Astrocyte of the cerebellum (primary cell): ENCODE measurements around the gene SRD5A3.

Experiments used
- DNase-seq: peaks from one replicate; pipeline ENCODE4 v3.0.0-alpha.2; 2011; ENCODE audit warnings: low read depth
- H3K4me3 ChIP-seq: 2 replicates; pipeline ENCODE4 v1.5.1; 2011; ENCODE audit warnings: mild to moderate bottlenecking, low read depth, low read length, moderate library complexity
- in situ Hi-C: cut with HindIII; loops from 2 replicates; pipeline ENCODE4 v1.10.0; 2017; ENCODE audit warnings: low sequenced_read_pairs
- TF ChIP-seq, protein P1 (sequence below): IDR thresholded peaks from 2 replicates; pipeline ENCODE4 v1.5.1; 2012; ENCODE audit warnings: low read length, low read depth, moderate library complexity, mild to moderate bottlenecking; ENCODE audit errors: missing control alignments

SRD5A3 gene

GRCh38 chr4:55345980-55346850, at the start of gene SRD5A3:
TSS of gene SRD5A3 (plus strand) at chr4:55346242. CDS start at chr4:55346337, 95 bp downstream.
- DNase-seq = peak; percentile 15
- in situ Hi-C loops = no loop called here
- TF ChIP-seq, protein P1, sequence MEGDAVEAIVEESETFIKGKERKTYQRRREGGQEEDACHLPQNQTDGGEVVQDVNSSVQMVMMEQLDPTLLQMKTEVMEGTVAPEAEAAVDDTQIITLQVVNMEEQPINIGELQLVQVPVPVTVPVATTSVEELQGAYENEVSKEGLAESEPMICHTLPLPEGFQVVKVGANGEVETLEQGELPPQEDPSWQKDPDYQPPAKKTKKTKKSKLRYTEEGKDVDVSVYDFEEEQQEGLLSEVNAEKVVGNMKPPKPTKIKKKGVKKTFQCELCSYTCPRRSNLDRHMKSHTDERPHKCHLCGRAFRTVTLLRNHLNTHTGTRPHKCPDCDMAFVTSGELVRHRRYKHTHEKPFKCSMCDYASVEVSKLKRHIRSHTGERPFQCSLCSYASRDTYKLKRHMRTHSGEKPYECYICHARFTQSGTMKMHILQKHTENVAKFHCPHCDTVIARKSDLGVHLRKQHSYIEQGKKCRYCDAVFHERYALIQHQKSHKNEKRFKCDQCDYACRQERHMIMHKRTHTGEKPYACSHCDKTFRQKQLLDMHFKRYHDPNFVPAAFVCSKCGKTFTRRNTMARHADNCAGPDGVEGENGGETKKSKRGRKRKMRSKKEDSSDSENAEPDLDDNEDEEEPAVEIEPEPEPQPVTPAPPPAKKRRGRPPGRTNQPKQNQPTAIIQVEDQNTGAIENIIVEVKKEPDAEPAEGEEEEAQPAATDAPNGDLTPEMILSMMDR = peak; percentile 67
- peak within 1 kb of the TSS; percentile 62 for H3K4me3 ChIP-seq

GRCh38 chr4:55297346-55297745, 48.7 kb upstream of the SRD5A3 start:
- in situ Hi-C loops = no loop called here
- H3K4me3 ChIP-seq = no peak overlapping the region
- DNase-seq = no peak
- TF ChIP-seq, protein P1 = no peak

- in situ Hi-C loops = loop anchor here (25.0 kb wide), 1 partner anchor 291 kb away; no protein-coding TSS in a partner anchor
- TF ChIP-seq, protein P1 = no peak
- DNase-seq = no peak
- no peak overlapping the region for H3K4me3 ChIP-seq
These were observed 42.3 kb upstream of the SRD5A3 start for GRCh38 chr4:55303760-55304165.

DNA sequence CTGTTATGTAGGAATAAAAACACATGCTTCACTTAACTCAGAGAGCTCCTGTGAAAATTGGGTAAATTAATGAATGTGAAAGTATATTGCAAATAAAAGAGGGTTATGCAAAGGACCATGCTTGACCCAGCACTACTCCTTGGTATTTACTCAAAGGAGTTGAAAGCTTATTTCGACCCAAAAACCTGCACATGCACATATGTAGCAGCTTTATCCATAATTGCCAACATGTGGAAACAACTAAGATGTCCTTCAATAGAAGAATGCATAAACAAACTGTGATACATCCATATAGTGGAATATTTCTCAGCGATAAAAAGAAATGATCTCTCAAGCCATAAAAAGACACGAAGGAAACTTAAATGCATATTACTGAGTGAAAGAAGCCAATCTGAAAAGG, 41.7 kb upstream of the SRD5A3 start:
- no peak overlapping the region for H3K4me3 ChIP-seq
- in situ Hi-C loops = loop anchor here (25.0 kb wide), 1 partner anchor 292 kb away; no protein-coding TSS in a partner anchor
- TF ChIP-seq, protein P1 = no peak
- no peak for DNase-seq

GRCh38 chr4:55308071-55308470, 38.0 kb upstream of the SRD5A3 start:
- no peak overlapping the region for H3K4me3 ChIP-seq
- in situ Hi-C loops = loop anchor here (25.0 kb wide), 1 partner anchor 296 kb away; no protein-coding TSS in a partner anchor
- TF ChIP-seq, protein P1 = no peak
- DNase-seq = no peak

DNA sequence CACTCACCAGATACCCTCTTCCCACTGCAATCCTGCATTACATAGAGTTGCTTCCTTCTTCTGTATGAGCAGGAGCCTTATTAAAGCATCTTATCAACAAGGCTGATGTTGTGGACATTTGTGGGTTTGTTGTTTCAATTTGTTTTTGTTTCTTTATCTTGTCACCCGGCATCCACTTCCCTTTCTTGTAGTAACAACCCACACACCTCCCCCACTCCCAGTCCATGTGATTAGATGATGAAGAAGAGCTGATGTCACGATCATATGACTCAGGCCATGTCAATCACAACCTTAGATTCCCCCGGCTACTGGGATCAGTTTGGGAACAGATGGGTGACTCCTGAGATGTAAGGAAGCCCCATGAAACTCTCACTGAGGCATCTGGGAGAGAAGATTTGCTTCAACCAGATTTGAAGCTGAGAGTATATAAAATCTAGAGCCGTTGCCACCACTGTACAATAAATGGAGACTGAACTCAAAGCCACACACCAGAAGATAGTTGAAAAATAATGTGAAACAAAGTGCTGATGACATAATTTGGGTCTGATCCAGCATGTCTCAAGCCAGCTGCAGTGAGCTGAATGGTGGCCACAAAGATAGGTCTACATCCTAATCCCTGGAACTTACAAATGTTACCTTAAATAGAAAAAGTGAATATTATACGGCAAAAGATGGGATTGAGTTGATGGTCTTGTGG, 34.1 kb upstream of the SRD5A3 start:
- TF ChIP-seq, protein P1 = no peak
- DNase-seq = no peak
- in situ Hi-C loops = loop anchor here (5.0 to 25.0 kb wide), 2 partner anchors 85 to 300 kb away; partner anchors contain the start of gene TMEM165
- no peak overlapping the region for H3K4me3 ChIP-seq
